GM23338 (cell line): ENCODE results near the gene SLC9A2. TPM values are rescaled to one million over a fixed set of nuclear protein-coding genes. Genes with fewer than 3 reads are reported as not detected.

Experiments
- ATAC-seq: fragments of 200-7000 bp; cut with Tn5 transposase; 3 replicates; pipeline ENCODE4 v1.9.1; 2020
- DNase-seq: peaks from one replicate; pipeline ENCODE4 v3.0.0-alpha.2; 2015; ENCODE audit warnings: low spot score
- H2AFZ ChIP-seq: fragments of 200-600 bp; sonication (generic); 2 replicates; pipeline ENCODE4 v1.8.0; 2016; ENCODE audit warnings: antibody characterized with exemption, mild to moderate bottlenecking, moderate library complexity
- H3F3A ChIP-seq: fragments of 200-600 bp; sonication (generic); replicated peaks from 2 replicates; pipeline ENCODE4 v1.8.0; 2017; ENCODE audit warnings: antibody characterized with exemption, mixed run types, low read depth
- H3K27ac ChIP-seq: fragments of 200-600 bp; sonication (generic); 2 replicates; pipeline ENCODE4 v1.6.1; 2016; ENCODE audit warnings: low read depth
- H3K27me3 ChIP-seq: fragments of 200-600 bp; sonication (generic); 2 replicates; pipeline ENCODE4 v1.8.0; 2016; ENCODE audit warnings: mild to moderate bottlenecking, mixed run types, moderate library complexity; ENCODE audit not compliant: insufficient read depth
- H3K36me3 ChIP-seq: fragments of 200-600 bp; sonication (generic); 2 replicates; pipeline ENCODE4 v1.8.0; 2016; ENCODE audit warnings: mild to moderate bottlenecking; ENCODE audit not compliant: insufficient read depth
- H3K4me1 ChIP-seq: fragments of 200-600 bp; sonication (generic); 2 replicates; pipeline ENCODE4 v1.8.0; 2016; ENCODE audit warnings: mild to moderate bottlenecking, moderate library complexity; ENCODE audit not compliant: insufficient read depth
- H3K4me2 ChIP-seq: fragments of 200-600 bp; sonication (generic); 2 replicates; pipeline ENCODE4 v1.7.1; 2017; ENCODE audit warnings: mixed run types
- H3K4me3 ChIP-seq: fragments of 200-600 bp; sonication (generic); 2 replicates; pipeline ENCODE4 v1.6.1; 2016; ENCODE audit warnings: mixed run types
- H3K79me2 ChIP-seq: fragments of 200-600 bp; sonication (generic); replicated peaks from 2 replicates; pipeline ENCODE4 v1.8.0; 2017; ENCODE audit warnings: mild to moderate bottlenecking; ENCODE audit not compliant: insufficient read depth
- H3K9me2 ChIP-seq: fragments of 200-600 bp; sonication (generic); 2 replicates; pipeline ENCODE4 v1.8.0; 2017; ENCODE audit not compliant: insufficient read depth
- H4K20me1 ChIP-seq: fragments of 200-600 bp; sonication (generic); replicated peaks from 2 replicates; pipeline ENCODE4 v1.8.0; 2017; ENCODE audit warnings: mild to moderate bottlenecking; ENCODE audit not compliant: insufficient read depth
- H3K27ac Mint-ChIP-seq: 2 replicates; pipeline ENCODE4 v1.8.0; 2020; ENCODE audit warnings: inconsistent platforms, mild to moderate bottlenecking, moderate library complexity, mixed read lengths
- H3K27me3 Mint-ChIP-seq: 3 replicates; pipeline ENCODE4 v1.8.0; 2022; ENCODE audit warnings: low read depth, mild to moderate bottlenecking, moderate library complexity, mixed read lengths, inconsistent platforms; ENCODE audit not compliant: insufficient read depth, poor library complexity
- H3K36me3 Mint-ChIP-seq: 3 replicates; pipeline ENCODE4 v1.8.0; 2021; ENCODE audit warnings: low read depth, mild to moderate bottlenecking, inconsistent platforms, moderate library complexity, mixed read lengths
- H3K4me1 Mint-ChIP-seq: 3 replicates; pipeline ENCODE4 v1.8.0; 2020; ENCODE audit warnings: mild to moderate bottlenecking, inconsistent platforms, mixed read lengths
- H3K4me3 Mint-ChIP-seq: 3 replicates; pipeline ENCODE4 v1.8.0; 2021; ENCODE audit warnings: moderate library complexity, mild to moderate bottlenecking, inconsistent platforms, mixed read lengths
- H3K9me3 Mint-ChIP-seq: 3 replicates; pipeline ENCODE4 v1.8.0; 2020; ENCODE audit warnings: moderate library complexity, mild to moderate bottlenecking, inconsistent platforms, mixed read lengths
- CREB1 ChIP-seq: fragments of 250-450 bp; sonication (Bioruptor Pico); IDR thresholded peaks from 2 replicates; pipeline ENCODE4 v1.5.0; 2020; ENCODE audit warnings: low read depth, mild to moderate bottlenecking, moderate library complexity
- ETS1 ChIP-seq: IDR thresholded peaks from 2 replicates; pipeline ENCODE4 v1.6.1; 2016; ENCODE audit warnings: antibody characterized with exemption
- EZH2 ChIP-seq: fragments of 200-600 bp; sonication (generic); IDR thresholded peaks from one replicate; pipeline ENCODE4 v1.8.0; 2017; ENCODE audit warnings: antibody characterized with exemption, mild to moderate bottlenecking, low read depth; ENCODE audit not compliant: unreplicated experiment
- EZH2phosphoT487 ChIP-seq: fragments of 200-600 bp; sonication (generic); IDR thresholded peaks from one replicate; pipeline ENCODE4 v1.8.1; 2018; ENCODE audit warnings: antibody characterized with exemption; ENCODE audit not compliant: unreplicated experiment
- JUNB ChIP-seq: IDR thresholded peaks from one replicate; pipeline ENCODE4 v1.6.1; 2016; ENCODE audit warnings: antibody characterized with exemption; ENCODE audit not compliant: unreplicated experiment
- NANOG ChIP-seq: IDR thresholded peaks from 2 replicates; pipeline ENCODE4 v1.6.1; 2016; ENCODE audit warnings: antibody characterized with exemption, borderline replicate concordance
- REST ChIP-seq: IDR thresholded peaks from one replicate; pipeline ENCODE4 v1.6.1; 2018; ENCODE audit warnings: antibody characterized with exemption; ENCODE audit not compliant: unreplicated experiment
- STAT1 ChIP-seq: IDR thresholded peaks from one replicate; pipeline ENCODE4 v1.6.1; 2016; ENCODE audit warnings: antibody characterized with exemption; ENCODE audit not compliant: unreplicated experiment
- ZNF114 ChIP-seq: fragments of 250-450 bp; sonication (Bioruptor Pico); IDR thresholded peaks from 2 replicates; pipeline ENCODE4 v1.5.0; 2020; ENCODE audit warnings: mild to moderate bottlenecking, moderate library complexity
- ZNF331 ChIP-seq: fragments of 250-450 bp; sonication (Bioruptor Pico); IDR thresholded peaks from 2 replicates; pipeline ENCODE4 v1.5.0; 2020; ENCODE audit warnings: low read depth, mild to moderate bottlenecking, moderate library complexity
- polyA plus RNA-seq: library from polyadenylated mRNA; unstranded; fragments of >200 nt; fragmentation: Nextera tagmentation; extraction: Ambion mirVana; gene quantifications from 2 replicates; pipeline ENCODE4 v1.2.1, GENCODE V29; 2016
- total RNA-seq: library from RNA; depleted of rRNA; stranded (reverse); fragments of >200 nt; shearing (Covaris generic); gene quantifications from 2 replicates; pipeline ENCODE4 v1.2.3, GENCODE V29; 2014
- TF ChIP-seq, protein P1 (sequence below), 2 experiments: fragments of 200-600 bp in 1 of 2; sonication (generic) in 1 of 2; conservative IDR thresholded peaks; 2 replicates each; pipeline versions ENCODE4 v1.5.1 to v1.6.1; 2016 to 2017; ENCODE audit warnings: antibody characterized with exemption in 2 of 2, low read depth in 2 of 2, mild to moderate bottlenecking in 2 of 2, moderate library complexity in 1 of 2

The SLC9A2 gene
- total and polyA plus RNA-seq, 2 experiments from 2014 or later: 0.03 to 0.24 TPM

GRCh38 chr2:102597788-102598187, 21.6 kb upstream of the SLC9A2 start:
- H3K4me2 ChIP-seq: no peak overlapping the region
- Mint-ChIP-seq H3K4me1 (no peaks in the 10 kb centered on the region), H3K36me3 (no peaks in the 10 kb centered on the region), H3K27me3 (no peaks in the 10 kb centered on the region), H3K27ac (no peak overlapping the region), H3K9me3 (no peaks in the 10 kb centered on the region), H3K4me3 (no peak overlapping the region)
- no peak overlapping the region for H3K27ac ChIP-seq
- no peaks in the 10 kb centered on the region for H4K20me1 ChIP-seq
- no peak for TF ChIP-seq EZH2phosphoT487
- TF ChIP-seq, protein P1, sequence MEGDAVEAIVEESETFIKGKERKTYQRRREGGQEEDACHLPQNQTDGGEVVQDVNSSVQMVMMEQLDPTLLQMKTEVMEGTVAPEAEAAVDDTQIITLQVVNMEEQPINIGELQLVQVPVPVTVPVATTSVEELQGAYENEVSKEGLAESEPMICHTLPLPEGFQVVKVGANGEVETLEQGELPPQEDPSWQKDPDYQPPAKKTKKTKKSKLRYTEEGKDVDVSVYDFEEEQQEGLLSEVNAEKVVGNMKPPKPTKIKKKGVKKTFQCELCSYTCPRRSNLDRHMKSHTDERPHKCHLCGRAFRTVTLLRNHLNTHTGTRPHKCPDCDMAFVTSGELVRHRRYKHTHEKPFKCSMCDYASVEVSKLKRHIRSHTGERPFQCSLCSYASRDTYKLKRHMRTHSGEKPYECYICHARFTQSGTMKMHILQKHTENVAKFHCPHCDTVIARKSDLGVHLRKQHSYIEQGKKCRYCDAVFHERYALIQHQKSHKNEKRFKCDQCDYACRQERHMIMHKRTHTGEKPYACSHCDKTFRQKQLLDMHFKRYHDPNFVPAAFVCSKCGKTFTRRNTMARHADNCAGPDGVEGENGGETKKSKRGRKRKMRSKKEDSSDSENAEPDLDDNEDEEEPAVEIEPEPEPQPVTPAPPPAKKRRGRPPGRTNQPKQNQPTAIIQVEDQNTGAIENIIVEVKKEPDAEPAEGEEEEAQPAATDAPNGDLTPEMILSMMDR (conservative IDR thresholded peaks at IDR 0.05; ENCODE audit: low read depth in 2 of 2): peak; percentile 15 to 28; a peak in 2 of 4 replicates
- H3F3A ChIP-seq: no peaks in the 10 kb centered on the region
- no peaks in the 10 kb centered on the region for H3K9me2 ChIP-seq
- no peaks in the 10 kb centered on the region for H3K4me1 ChIP-seq
- H2AFZ ChIP-seq: no peak overlapping the region
- H3K79me2 ChIP-seq: no peaks in the 10 kb centered on the region
- peak; percentile 86 for ATAC-seq
- no peaks in the 10 kb centered on the region for H3K36me3 ChIP-seq
- no peak overlapping the region for H3K4me3 ChIP-seq
- H3K27me3 ChIP-seq: no peaks in the 10 kb centered on the region
- DNase-seq: peak; percentile 46

- no peaks in the 10 kb centered on the region for H3K9me3 Mint-ChIP-seq
- Histone ChIP-seq H3K4me2 (no peak overlapping the region), H3K4me3 (no peak overlapping the region), H3K9me2 (no peaks in the 10 kb centered on the region), H3K36me3 (no peaks in the 10 kb centered on the region), H3K27ac (no peak overlapping the region), H3K4me1 (no peaks in the 10 kb centered on the region), H3F3A (no peaks in the 10 kb centered on the region), H2AFZ (no peak overlapping the region), H4K20me1 (no peaks in the 10 kb centered on the region), H3K79me2 (no peaks in the 10 kb centered on the region), H3K27me3 (no peaks in the 10 kb centered on the region)
- DNase-seq (peak; percentile 3), ATAC-seq (peak; percentile 65)
- no peak overlapping the region for H3K4me3 Mint-ChIP-seq
- H3K36me3 Mint-ChIP-seq: no peaks in the 10 kb centered on the region
- no peak overlapping the region for H3K27ac Mint-ChIP-seq
- no peaks in the 10 kb centered on the region for H3K27me3 Mint-ChIP-seq
- H3K4me1 Mint-ChIP-seq: peaks cover 3% of the 10 kb centered on the region; the same call in 1 of the 3 replicates
- no peak for TF ChIP-seq JUNB
- no peak for TF ChIP-seq EZH2
- TF ChIP-seq, protein P1 (conservative IDR thresholded peaks at IDR 0.05; ENCODE audit: low read depth in 2 of 2): peak in 1 of 2 experiments; percentile 46; a peak in 2 of 4 replicates
Measured at GRCh38 chr2:102599486-102599885, 19.9 kb upstream of the SLC9A2 start.

DNA sequence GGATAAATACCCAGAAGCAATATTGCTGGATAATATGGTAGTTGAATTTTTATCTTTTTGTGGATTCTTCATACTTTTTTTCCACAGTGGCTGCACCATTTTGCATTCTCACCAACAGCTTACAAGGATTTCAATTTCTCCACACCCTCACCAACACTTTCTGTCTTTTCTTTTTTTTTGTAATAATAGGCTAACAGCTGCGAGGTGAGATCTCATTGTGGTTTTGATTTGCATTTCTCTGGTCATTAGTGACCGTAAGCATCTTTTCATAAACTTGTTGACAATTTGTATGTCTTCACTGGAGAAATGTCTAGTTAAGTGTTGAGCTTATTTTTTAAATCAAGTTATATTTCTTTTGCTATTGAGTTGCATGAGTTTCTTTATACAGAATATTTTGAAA, 17.6 kb upstream of the SLC9A2 start:
- H3F3A ChIP-seq: no peaks in the 10 kb centered on the region
- no peaks in the 10 kb centered on the region for H4K20me1 ChIP-seq
- no peaks in the 10 kb centered on the region for H3K36me3 ChIP-seq
- Mint-ChIP-seq H3K27me3 (no peaks in the 10 kb centered on the region), H3K4me3 (no peak overlapping the region), H3K4me1 (peaks cover 3% of the 10 kb centered on the region; the same call in 1 of the 3 replicates), H3K9me3 (no peaks in the 10 kb centered on the region), H3K36me3 (no peaks in the 10 kb centered on the region), H3K27ac (no peak overlapping the region)
- no peak overlapping the region for H2AFZ ChIP-seq
- no peak overlapping the region for H3K27ac ChIP-seq
- no peak overlapping the region for H3K4me3 ChIP-seq
- H3K27me3 ChIP-seq: no peaks in the 10 kb centered on the region
- H3K4me2 ChIP-seq: no peak overlapping the region
- DNase-seq: no peak
- no peaks in the 10 kb centered on the region for H3K9me2 ChIP-seq
- no peaks in the 10 kb centered on the region for H3K79me2 ChIP-seq
- no peaks in the 10 kb centered on the region for H3K4me1 ChIP-seq
- ATAC-seq: no peak
- TF ChIP-seq REST (no peak), EZH2phosphoT487 (no peak), EZH2 (no peak), CREB1 (CRISPR knock-in tag) (no peak), NANOG (no peak), ZNF114 (CRISPR knock-in tag) (no peak), ETS1 (no peak), STAT1 (no peak), ZNF331 (no peak)
